A673 (cell line): ENCODE measurements around the gene XIRP2. TPM values are rescaled to one million over a fixed set of nuclear protein-coding genes. Genes with fewer than 3 reads are reported as not detected.

Experiments used
- BruUV-seq: library from RNA; stranded (reverse); fragments of 400-500 nt; replicated peaks from 2 replicates; lab custom pipeline; 2021; lab: Mats Ljungman, UMichigan
- CTCF ChIA-PET: fragments of 300-600 bp; sonication (Branson Sonifier 250); formaldehyde crosslinking; loops from one replicate; lab custom pipeline; 2022; ENCODE audit warnings: antibody characterized with exemption; lab: Charles Lee
- POLR2A ChIA-PET: fragments of 300-600 bp; sonication (Branson Sonifier 250); formaldehyde crosslinking; loops from one replicate; lab custom pipeline; 2022; ENCODE audit warnings: antibody characterized with exemption; ENCODE audit not compliant: low non-redundant PET; lab: Charles Lee
- DNase-seq: peaks from one replicate; pipeline ENCODE4 v3.0.0-alpha.2; 2015; ENCODE audit warnings: low spot score
- H3K27ac ChIP-seq: fragments of 200-600 bp; sonication (generic); 2 replicates; pipeline ENCODE4 v1.5.1; 2016; ENCODE audit warnings: mixed run types, low read depth, mild to moderate bottlenecking, mixed read lengths, antibody characterized with exemption, low read length; ENCODE audit not compliant: poor library complexity, severe bottlenecking
- H3K27me3 ChIP-seq: fragments of 200-600 bp; sonication (generic); replicated peaks from 2 replicates; pipeline ENCODE4 v1.6.1; 2017; ENCODE audit warnings: mixed run types, low read depth, mild to moderate bottlenecking, mixed read lengths, antibody characterized with exemption, low read length; ENCODE audit not compliant: insufficient read depth, poor library complexity
- H3K36me3 ChIP-seq: fragments of 200-600 bp; sonication (generic); 2 replicates; pipeline ENCODE4 v1.6.1; 2016; ENCODE audit warnings: mixed run types, mild to moderate bottlenecking, mixed read lengths, antibody characterized with exemption, low read length; ENCODE audit not compliant: insufficient read depth, poor library complexity, severe bottlenecking
- H3K4me1 ChIP-seq: fragments of 200-600 bp; sonication (generic); 2 replicates; pipeline ENCODE4 v1.6.1; 2017; ENCODE audit warnings: mixed run types, mild to moderate bottlenecking, mixed read lengths, antibody characterized with exemption, low read length; ENCODE audit not compliant: insufficient read depth, poor library complexity, severe bottlenecking
- H3K4me3 ChIP-seq: fragments of 200-600 bp; sonication (generic); 2 replicates; pipeline ENCODE4 v1.5.1; 2016; ENCODE audit warnings: low read depth, mixed run types, mild to moderate bottlenecking, mixed read lengths, low read length; ENCODE audit not compliant: poor library complexity, severe bottlenecking
- H3K9me3 ChIP-seq: fragments of 200-600 bp; sonication (generic); 2 replicates; pipeline ENCODE4 v1.6.1; 2016; ENCODE audit warnings: mixed run types, low read depth, mild to moderate bottlenecking, mixed read lengths, antibody characterized with exemption, low read length; ENCODE audit not compliant: poor library complexity, severe bottlenecking
- CTCF ChIP-seq: fragments of 300-800, 200-600 bp; sonication (generic); conservative IDR thresholded peaks from 2 replicates; pipeline ENCODE4 v1.5.1; 2017; ENCODE audit warnings: low read depth, mild to moderate bottlenecking, antibody characterized with exemption, low read length, moderate library complexity, mixed read lengths
- EZH2 ChIP-seq: fragments of 200-600 bp; sonication (generic); IDR thresholded peaks from 2 replicates; pipeline ENCODE4 v1.6.1; 2017; ENCODE audit warnings: borderline replicate concordance, low read depth, mild to moderate bottlenecking, mixed read lengths, antibody characterized with exemption, low read length; ENCODE audit not compliant: poor library complexity, severe bottlenecking
- intact Hi-C: fragments of 100-400 bp; cut with micrococcal nuclease; formaldehyde crosslinking; loops from one replicate; pipeline ENCODE4 v1.10.0; 2022; ENCODE audit not compliant: unreplicated experiment
- total RNA-seq: library from RNA; stranded (reverse); gene quantifications from 2 replicates; pipeline ENCODE4 v1.2.3, GENCODE V29; 2021

The XIRP2 gene
- total RNA-seq, 1 experiment from 2014 or later, result 0.04 TPM

- BruUV-seq, result no TSS peak
- Histone ChIP-seq H3K27me3 (no peaks in the 10 kb centered on the region), H3K27ac (no peak overlapping the region), H3K36me3 (no peaks in the 10 kb centered on the region), H3K9me3 (no peaks in the 10 kb centered on the region), H3K4me1 (peaks cover 7% of the 10 kb centered on the region), H3K4me3 (no peak overlapping the region)
- TF ChIP-seq CTCF (no peak), EZH2 (no peak)
- CTCF ChIA-PET, result no interaction called here
- POLR2A ChIA-PET, result no interaction called here
- DNase-seq, result no peak
- intact Hi-C loops, result no loop called here
These were observed 234.1 kb downstream of the XIRP2 start for GRCh38 chr2:167122389-167122788.

- no peaks in the 10 kb centered on the region for H3K36me3 ChIP-seq
- DNase-seq, result no peak
- intact Hi-C loops, result loop anchor here (2.0 kb wide), 1 partner anchor 87 kb away; no protein-coding TSS in a partner anchor
- no TSS peak for BruUV-seq
- no peaks in the 10 kb centered on the region for H3K9me3 ChIP-seq
- no peak overlapping the region for H3K27ac ChIP-seq
- TF ChIP-seq CTCF, result no peak
- TF ChIP-seq EZH2, result no peak
- no peak overlapping the region for H3K4me3 ChIP-seq
- H3K4me1 ChIP-seq, result no peaks in the 10 kb centered on the region
- no peaks in the 10 kb centered on the region for H3K27me3 ChIP-seq
- ChIA-PET POLR2A (no interaction called here), CTCF (no interaction called here)
These were observed 237.9 kb downstream of the XIRP2 start for GRCh38 chr2:167126165-167126564.

- CTCF ChIA-PET, result interaction anchor here (0.6 kb wide), 1 partner anchor 372 kb away, joined by 11 read pairs; no protein-coding TSS in a partner anchor
- no peaks in the 10 kb centered on the region for H3K9me3 ChIP-seq
- BruUV-seq, result no TSS peak
- POLR2A ChIA-PET, result no interaction called here
- no peaks in the 10 kb centered on the region for H3K4me1 ChIP-seq
- no peaks in the 10 kb centered on the region for H3K36me3 ChIP-seq
- intact Hi-C loops, result loop anchor here (2.0 kb wide), 1 partner anchor 86 kb away; no protein-coding TSS in a partner anchor
- no peaks in the 10 kb centered on the region for H3K27me3 ChIP-seq
- H3K27ac ChIP-seq, result no peak overlapping the region
- H3K4me3 ChIP-seq, result no peak overlapping the region
- TF ChIP-seq EZH2 (no peak), CTCF (peak; percentile 45)
- DNase-seq, result peak; percentile 40
These were observed 238.9 kb downstream of the XIRP2 start for GRCh38 chr2:167127135-167127534.
